ENCODE data around the gene DDX49.
"Not testable (repeated sequence)": the region's sequence is repeated elsewhere in the genome, so short reads cannot be mapped to it uniquely, and the experiment has no call there.

The DDX49 gene

GRCh38 chr19:18946335-18946734, 26.8 kb downstream of the DDX49 start:
- no peak for DNase-seq

- DNase-seq = no peak
These were observed 27.4 kb downstream of the DDX49 start for GRCh38 chr19:18946918-18947317.

GRCh38 chr19:18948075-18948975, 28.8 kb downstream of the DDX49 start:
- DNase-seq = no peak

- no peak for DNase-seq
These were observed 29.5 kb downstream of the DDX49 start for GRCh38 chr19:18948976-18949356.

GRCh38 chr19:18949858-18950257, 30.3 kb downstream of the DDX49 start:
- DNase-seq = no peak

- DNase-seq = no peak
These were observed 32.3 kb downstream of the DDX49 start for GRCh38 chr19:18951721-18952281.

GRCh38 chr19:18952364-18953003, 33.0 kb downstream of the DDX49 start:
- DNase-seq = not testable (repeated sequence)

- no peak for DNase-seq
These were observed 34.6 kb downstream of the DDX49 start for GRCh38 chr19:18954094-18954493.

GRCh38 chr19:18955042-18955441, 35.5 kb downstream of the DDX49 start:
- DNase-seq = no peak

GRCh38 chr19:18960370-18960769, 40.9 kb downstream of the DDX49 start:
- no peak for DNase-seq

- DNase-seq = no peak
These were observed 42.5 kb downstream of the DDX49 start for GRCh38 chr19:18961767-18962620.

GRCh38 chr19:18964121-18964520, 44.6 kb downstream of the DDX49 start:
- no peak for DNase-seq

- no peak for DNase-seq
These were observed 46.8 kb downstream of the DDX49 start for GRCh38 chr19:18966307-18966706.

GRCh38 chr19:18967358-18968146, 48.0 kb downstream of the DDX49 start:
- no peak for DNase-seq

- no peak for DNase-seq
These were observed 50.6 kb downstream of the DDX49 start for GRCh38 chr19:18969931-18970659.

- no peak for DNase-seq
These were observed 52.8 kb downstream of the DDX49 start for GRCh38 chr19:18972301-18972811.

- no peak for DNase-seq
These were observed 53.3 kb downstream of the DDX49 start for GRCh38 chr19:18972851-18973250.

GRCh38 chr19:18975011-18975410, 55.5 kb downstream of the DDX49 start:
- DNase-seq = no peak

- DNase-seq = no peak
These were observed 56.4 kb downstream of the DDX49 start for GRCh38 chr19:18975869-18976268.
